Activated CD4-positive, alpha-beta memory T cell treated with anti-CD3 and anti-CD28 coated beads, Interleukin-2, amount 10 ng/mL, durations not matched to agents 7 days and 5 days (primary cell): ENCODE results near the gene CAMK1G. TPM values are rescaled to one million over a fixed set of nuclear protein-coding genes. Genes with fewer than 3 reads are reported as not detected.

Experiments
- CTCF ChIA-PET: fragments of 350-600 bp; sonication (Branson Sonifier 250); formaldehyde crosslinking; loops from one replicate; lab custom pipeline; 2021; ENCODE audit warnings: antibody characterized with exemption, inconsistent platforms; lab: Charles Lee
- POLR2A ChIA-PET: fragments of 350-600 bp; sonication (Branson Sonifier 250); formaldehyde crosslinking; loops from one replicate; lab custom pipeline; 2021; ENCODE audit warnings: antibody characterized with exemption; lab: Charles Lee
- DNase-seq: peaks from one replicate; pipeline ENCODE4 v3.0.0-alpha.2; 2020
- H3K27ac Mint-ChIP-seq: one replicate; pipeline ENCODE4 v1.8.0; 2021; ENCODE audit warnings: mild to moderate bottlenecking, mixed read lengths
- H3K27me3 Mint-ChIP-seq: one replicate; pipeline ENCODE4 v1.8.0; 2021; ENCODE audit warnings: mixed read lengths
- H3K36me3 Mint-ChIP-seq: one replicate; pipeline ENCODE4 v1.8.0; 2021; ENCODE audit warnings: low read depth, mixed read lengths
- H3K4me1 Mint-ChIP-seq: one replicate; pipeline ENCODE4 v1.8.0; 2021; ENCODE audit warnings: mixed read lengths
- H3K4me3 Mint-ChIP-seq: one replicate; pipeline ENCODE4 v1.8.0; 2021; ENCODE audit warnings: mild to moderate bottlenecking, mixed read lengths
- H3K9me3 Mint-ChIP-seq: one replicate; pipeline ENCODE4 v1.8.0; 2021; ENCODE audit warnings: mixed read lengths
- total RNA-seq, 2 experiments: library from RNA; stranded (reverse); gene quantifications; one replicate each; pipeline ENCODE4 v1.2.3, GENCODE V29; 2021

Gene CAMK1G
- total RNA-seq, 2 experiments from 2014 or later, result not detected

GRCh38 chr1:209618756-209619420 lies 35.4 kb downstream of the CAMK1G start:
- H3K9me3 Mint-ChIP-seq, result no peaks in the 10 kb centered on the region
- H3K27me3 Mint-ChIP-seq, result no peaks in the 10 kb centered on the region
- no peak overlapping the region for H3K27ac Mint-ChIP-seq
- DNase-seq, result no peak
- no peak overlapping the region for H3K4me3 Mint-ChIP-seq
- H3K36me3 Mint-ChIP-seq, result peaks cover 10% of the 10 kb centered on the region
- CTCF ChIA-PET, result interaction anchor here (0.7 to 1.4 kb wide), 8 partner anchors 9 to 74 kb away, joined by 3 to 5 read pairs (median 4); no protein-coding TSS in a partner anchor
- POLR2A ChIA-PET, result no interaction called here
- H3K4me1 Mint-ChIP-seq, result peaks cover 8% of the 10 kb centered on the region

- H3K27ac Mint-ChIP-seq, result no peak overlapping the region
- H3K9me3 Mint-ChIP-seq, result no peaks in the 10 kb centered on the region
- CTCF ChIA-PET, result interaction anchor here (0.6 to 1.4 kb wide), 9 partner anchors 9 to 98 kb away, joined by 3 to 6 read pairs (median 4); no protein-coding TSS in a partner anchor
- no peaks in the 10 kb centered on the region for H3K27me3 Mint-ChIP-seq
- DNase-seq, result no peak
- POLR2A ChIA-PET, result no interaction called here
- H3K36me3 Mint-ChIP-seq, result peaks cover 8% of the 10 kb centered on the region
- peaks cover 8% of the 10 kb centered on the region for H3K4me1 Mint-ChIP-seq
- no peak overlapping the region for H3K4me3 Mint-ChIP-seq
Measured at GRCh38 chr1:209619696-209620486, 36.4 kb downstream of the CAMK1G start.

GRCh38 chr1:209620487-209620884 lies 37.0 kb downstream of the CAMK1G start:
- no peaks in the 10 kb centered on the region for H3K27me3 Mint-ChIP-seq
- H3K36me3 Mint-ChIP-seq, result peaks cover 7% of the 10 kb centered on the region
- POLR2A ChIA-PET, result no interaction called here
- no peak for DNase-seq
- no peaks in the 10 kb centered on the region for H3K9me3 Mint-ChIP-seq
- H3K4me3 Mint-ChIP-seq, result no peak overlapping the region
- no peak overlapping the region for H3K27ac Mint-ChIP-seq
- CTCF ChIA-PET, result interaction anchor here (1.0 kb wide), 1 partner anchor 44 kb away, joined by 3 read pairs; no protein-coding TSS in a partner anchor
- H3K4me1 Mint-ChIP-seq, result peaks cover 8% of the 10 kb centered on the region

GRCh38 chr1:209621286-209621685 lies 37.8 kb downstream of the CAMK1G start:
- no peak overlapping the region for H3K27ac Mint-ChIP-seq
- H3K4me1 Mint-ChIP-seq, result peaks cover 8% of the 10 kb centered on the region
- no peak for DNase-seq
- ChIA-PET POLR2A (no interaction called here), CTCF (no interaction called here)
- no peaks in the 10 kb centered on the region for H3K9me3 Mint-ChIP-seq
- peaks cover 6% of the 10 kb centered on the region for H3K36me3 Mint-ChIP-seq
- H3K27me3 Mint-ChIP-seq, result no peaks in the 10 kb centered on the region
- H3K4me3 Mint-ChIP-seq, result no peak overlapping the region

- Mint-ChIP-seq H3K36me3 (peaks cover 4% of the 10 kb centered on the region), H3K27ac (no peak overlapping the region), H3K4me3 (no peak overlapping the region), H3K4me1 (peaks cover 8% of the 10 kb centered on the region), H3K9me3 (no peaks in the 10 kb centered on the region), H3K27me3 (no peaks in the 10 kb centered on the region)
- no peak for DNase-seq
- ChIA-PET POLR2A (no interaction called here), CTCF (interaction anchor here (1.7 to 1.8 kb wide), 2 partner anchors 20 to 24 kb away, joined by 3 to 6 read pairs; no protein-coding TSS in a partner anchor)
Measured at GRCh38 chr1:209621741-209622655, 38.5 kb downstream of the CAMK1G start.

GRCh38 chr1:209622841-209623829 lies 39.6 kb downstream of the CAMK1G start:
- Mint-ChIP-seq H3K27ac (no peak overlapping the region), H3K4me1 (peaks cover 13% of the 10 kb centered on the region), H3K36me3 (no peaks in the 10 kb centered on the region), H3K27me3 (no peaks in the 10 kb centered on the region), H3K9me3 (no peaks in the 10 kb centered on the region), H3K4me3 (no peak overlapping the region)
- ChIA-PET POLR2A (no interaction called here), CTCF (interaction anchor here (1.3 to 1.8 kb wide), 6 partner anchors 8 to 125 kb away, joined by 3 to 6 read pairs (median 4); no protein-coding TSS in a partner anchor)
- no peak for DNase-seq

- DNase-seq, result no peak
- no peak overlapping the region for H3K27ac Mint-ChIP-seq
- H3K4me3 Mint-ChIP-seq, result no peak overlapping the region
- ChIA-PET CTCF (interaction anchor here (0.7 to 1.8 kb wide), 9 partner anchors 9 to 123 kb away, joined by 3 to 4 read pairs (median 3); no protein-coding TSS in a partner anchor), POLR2A (no interaction called here)
- no peaks in the 10 kb centered on the region for H3K9me3 Mint-ChIP-seq
- no peaks in the 10 kb centered on the region for H3K27me3 Mint-ChIP-seq
- no peaks in the 10 kb centered on the region for H3K36me3 Mint-ChIP-seq
- peaks cover 18% of the 10 kb centered on the region for H3K4me1 Mint-ChIP-seq
Measured at GRCh38 chr1:209624558-209625549, 41.3 kb downstream of the CAMK1G start.

- no peak for DNase-seq
- Mint-ChIP-seq H3K27ac (no peak overlapping the region), H3K4me3 (no peak overlapping the region), H3K9me3 (no peaks in the 10 kb centered on the region), H3K36me3 (no peaks in the 10 kb centered on the region), H3K4me1 (peaks cover 18% of the 10 kb centered on the region), H3K27me3 (no peaks in the 10 kb centered on the region)
- ChIA-PET POLR2A (no interaction called here), CTCF (interaction anchor here (0.8 to 1.6 kb wide), 3 partner anchors 19 to 59 kb away, joined by 3 to 4 read pairs (median 3); no protein-coding TSS in a partner anchor)
Measured at GRCh38 chr1:209625791-209626285, 42.3 kb downstream of the CAMK1G start.

GRCh38 chr1:209626346-209627026 lies 43.0 kb downstream of the CAMK1G start:
- Mint-ChIP-seq H3K27me3 (no peaks in the 10 kb centered on the region), H3K9me3 (no peaks in the 10 kb centered on the region), H3K27ac (no peak overlapping the region), H3K36me3 (no peaks in the 10 kb centered on the region), H3K4me3 (no peak overlapping the region), H3K4me1 (peaks cover 18% of the 10 kb centered on the region)
- POLR2A ChIA-PET, result no interaction called here
- DNase-seq, result no peak
- CTCF ChIA-PET, result interaction anchor here (0.8 to 1.3 kb wide), 4 partner anchors 10 to 49 kb away, joined by 3 to 10 read pairs (median 6); partner anchors contain the start of gene CAMK1G

- H3K27me3 Mint-ChIP-seq, result no peaks in the 10 kb centered on the region
- H3K27ac Mint-ChIP-seq, result no peak overlapping the region
- peaks cover 18% of the 10 kb centered on the region for H3K4me1 Mint-ChIP-seq
- no peak overlapping the region for H3K4me3 Mint-ChIP-seq
- DNase-seq, result no peak
- H3K9me3 Mint-ChIP-seq, result no peaks in the 10 kb centered on the region
- H3K36me3 Mint-ChIP-seq, result no peaks in the 10 kb centered on the region
- CTCF ChIA-PET, result interaction anchor here (0.7 to 1.3 kb wide), 14 partner anchors 9 to 67 kb away, joined by 3 to 10 read pairs (median 4); partner anchors contain the start of genes CAMK1G and G0S2
- POLR2A ChIA-PET, result no interaction called here
Measured at GRCh38 chr1:209627027-209627731, 43.7 kb downstream of the CAMK1G start.
